Measurements from ENCODE around the gene DMRT1.
A peak's percentile ranks its signal among the peaks of the same experiment; 100 is the strongest.
"Not testable (repeated sequence)": the region's sequence is repeated elsewhere in the genome, so short reads cannot be mapped to it uniquely, and the experiment has no call there.

Gene DMRT1

GRCh38 chr9:859251-859650 lies 17.8 kb downstream of the DMRT1 start:
- DNase-seq (ENCODE audit: low read depth, low spot score), result no peak

GRCh38 chr9:860706-861105 lies 19.2 kb downstream of the DMRT1 start:
- DNase-seq (ENCODE audit: low read depth, low spot score), result no peak

DNA sequence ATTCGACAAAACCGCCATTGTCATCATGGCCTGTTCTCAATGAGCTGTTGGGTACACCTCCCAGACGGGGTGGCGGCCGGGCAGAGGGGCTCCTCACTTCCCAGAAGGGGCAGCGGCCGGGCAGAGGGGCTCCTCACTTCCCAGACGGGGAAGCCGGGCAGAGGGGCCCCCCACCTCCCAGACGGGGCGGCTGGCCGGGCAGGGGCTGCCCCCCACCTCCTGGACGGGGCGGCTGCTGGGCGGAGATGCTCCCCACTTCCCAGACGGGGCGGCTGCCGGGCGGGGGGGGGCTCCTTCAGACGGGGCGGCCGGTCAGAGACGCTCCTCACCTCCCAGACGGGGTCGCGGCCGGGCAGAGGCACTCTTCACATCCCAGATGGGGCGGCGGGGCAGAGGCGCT lies 20.0 kb downstream of the DMRT1 start:
- DNase-seq (ENCODE audit: low read depth, low spot score), result not testable (repeated sequence)

DNA sequence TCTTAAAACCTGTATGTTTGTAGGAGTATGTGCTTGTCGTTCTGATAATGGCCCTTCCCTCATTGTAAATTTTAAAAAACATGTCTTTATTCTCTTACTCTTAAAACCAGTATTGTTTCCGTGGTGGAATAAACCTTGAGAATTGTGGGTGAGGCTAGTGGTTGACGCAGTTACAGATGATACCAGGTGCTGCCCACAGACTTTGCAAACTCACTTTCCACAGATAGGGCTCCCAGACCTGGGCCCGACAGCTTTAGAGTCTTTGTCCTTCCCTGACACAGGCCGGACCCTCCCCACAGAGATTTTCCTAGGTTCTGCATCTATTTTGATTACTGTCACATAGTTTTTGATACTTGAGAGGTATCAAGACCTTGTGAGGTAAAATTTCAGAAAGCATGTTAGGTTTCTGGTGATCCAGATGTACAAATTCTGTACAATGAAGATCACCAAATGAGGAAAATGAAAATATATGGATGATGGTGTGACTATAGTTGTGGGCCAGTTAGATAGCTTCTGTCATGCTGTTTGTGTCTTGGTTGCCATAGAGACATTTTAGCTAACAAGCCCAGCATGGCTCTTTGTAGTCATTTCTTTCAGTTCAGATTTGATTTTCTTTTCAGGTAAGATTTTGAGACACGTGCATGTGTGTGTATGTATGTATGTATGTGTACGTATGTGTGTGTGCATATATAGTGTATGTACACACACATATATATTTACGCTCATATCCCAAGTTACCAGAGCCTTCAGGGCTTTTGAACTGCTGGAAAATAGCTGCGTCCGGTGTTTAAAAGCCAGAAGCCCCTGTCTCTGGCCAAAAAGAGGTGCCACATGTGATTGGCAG lies 33.8 kb downstream of the DMRT1 start:
- DNase-seq (ENCODE audit: low read depth, low spot score), result no peak

- no peak for DNase-seq (ENCODE audit: low read depth, low spot score)
Observed at GRCh38 chr9:876425-876824, 34.9 kb downstream of the DMRT1 start.

GRCh38 chr9:878239-878638 lies 36.7 kb downstream of the DMRT1 start:
- no peak for DNase-seq (ENCODE audit: low read depth, low spot score)

- no peak for DNase-seq (ENCODE audit: low read depth, low spot score)
Observed at GRCh38 chr9:880725-881124, 39.2 kb downstream of the DMRT1 start.

GRCh38 chr9:882416-882924 lies 41.0 kb downstream of the DMRT1 start:
- DNase-seq (ENCODE audit: low read depth, low spot score), result peak; percentile 78

- DNase-seq (ENCODE audit: low read depth, low spot score), result no peak
Observed at GRCh38 chr9:883011-883410, 41.5 kb downstream of the DMRT1 start.

DNA sequence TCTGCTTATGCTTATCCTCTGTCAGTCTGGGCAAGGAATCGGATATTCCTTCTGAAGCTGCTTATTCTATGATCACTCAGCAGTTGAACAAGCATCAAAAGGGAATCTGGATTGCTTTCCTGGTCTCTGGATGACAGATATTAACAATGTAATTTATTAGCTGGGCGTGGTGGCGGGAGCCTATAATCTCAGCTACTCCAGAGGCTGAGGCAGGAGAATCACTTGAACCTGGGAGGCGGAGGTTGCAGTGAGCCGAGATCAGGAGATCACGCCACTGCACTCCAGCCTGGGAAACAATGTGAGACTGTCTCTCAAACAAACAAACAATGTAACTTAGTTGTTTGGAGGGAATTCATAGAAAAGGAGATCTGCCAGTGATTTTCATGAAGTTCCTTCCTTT lies 45.4 kb downstream of the DMRT1 start:
- no peak for DNase-seq (ENCODE audit: low read depth, low spot score)

- DNase-seq (ENCODE audit: low read depth, low spot score), result no peak
Observed at GRCh38 chr9:892123-892522, 50.6 kb downstream of the DMRT1 start.

DNA sequence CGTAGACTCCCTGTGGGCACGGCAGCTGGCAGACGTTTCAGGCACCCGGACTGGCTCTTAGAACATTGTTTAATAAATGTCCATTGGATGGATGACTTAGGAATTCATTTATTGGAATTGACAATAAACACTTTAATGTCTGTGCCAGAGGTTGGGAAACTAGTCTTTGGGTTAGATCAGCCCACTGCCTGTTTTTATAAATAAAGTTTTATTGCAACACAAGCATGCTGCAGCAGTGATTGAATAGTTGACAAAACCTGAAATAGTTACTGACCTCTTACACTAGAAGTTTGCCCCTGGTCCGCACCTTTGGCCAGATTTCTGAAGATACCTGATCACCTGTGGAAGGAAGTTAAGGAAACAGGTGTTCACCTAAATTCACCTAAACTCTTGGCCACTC lies 51.6 kb downstream of the DMRT1 start:
- DNase-seq (ENCODE audit: low read depth, low spot score), result no peak

DNA sequence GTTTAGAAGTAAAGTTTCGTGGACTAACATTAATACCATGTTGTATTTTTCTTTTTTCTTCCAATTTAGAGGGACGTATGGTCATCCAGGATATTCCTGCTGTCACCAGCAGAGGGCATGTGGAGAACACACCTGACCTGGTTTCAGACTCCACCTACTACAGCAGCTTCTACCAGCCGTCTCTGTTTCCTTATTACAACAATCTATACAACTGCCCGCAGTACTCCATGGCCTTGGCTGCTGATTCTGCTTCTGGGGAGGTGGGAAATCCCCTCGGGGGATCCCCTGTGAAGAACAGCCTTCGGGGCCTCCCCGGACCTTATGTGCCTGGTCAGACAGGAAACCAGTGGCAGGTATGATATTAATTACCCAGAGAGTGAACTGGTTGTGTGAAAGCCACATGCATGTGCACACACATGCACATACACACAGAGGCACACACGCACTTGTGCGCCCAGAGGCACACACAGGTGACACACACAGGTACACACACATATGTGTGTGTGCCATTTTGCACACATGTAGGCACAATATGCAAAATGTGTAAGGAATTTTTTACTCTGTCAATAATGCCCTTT lies 52.4 kb downstream of the DMRT1 start:
- DNase-seq (ENCODE audit: low read depth, low spot score), result peak; percentile 50

DNA sequence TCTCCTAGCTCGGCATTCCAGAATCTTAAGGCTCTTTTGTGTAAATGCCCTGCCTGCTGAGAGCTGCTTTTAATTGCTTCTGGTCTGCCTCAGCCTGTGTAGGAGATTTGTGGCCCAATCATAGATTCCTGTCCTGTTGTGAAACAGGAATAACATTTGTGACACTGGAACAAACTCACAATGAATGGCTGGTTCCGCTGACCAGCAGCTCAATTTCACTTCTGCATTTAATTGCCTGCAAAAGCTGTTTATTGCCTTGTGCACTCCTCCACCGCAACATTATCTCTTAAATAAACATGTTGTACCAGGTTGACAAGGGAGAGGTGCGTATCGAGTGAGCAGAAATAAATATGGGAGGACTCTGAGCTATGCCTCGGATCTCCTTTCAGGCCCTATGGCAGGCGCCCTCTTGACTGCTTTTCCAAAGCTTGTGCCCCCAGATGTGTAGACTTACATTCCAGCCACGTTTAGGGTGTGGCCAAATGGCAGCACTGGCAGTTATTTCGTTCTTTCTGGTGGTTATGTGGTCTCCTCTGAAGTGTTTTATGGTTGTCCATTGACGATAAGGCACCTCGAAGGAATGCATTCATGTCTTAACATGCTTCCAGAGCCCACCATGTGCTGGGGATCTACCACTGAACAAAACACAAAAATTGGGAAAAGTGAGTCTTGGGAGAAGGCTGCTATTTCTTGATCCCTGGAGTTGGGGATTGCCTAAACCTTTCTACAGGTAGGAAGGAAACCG lies 58.1 kb downstream of the DMRT1 start:
- peak; percentile 34 for DNase-seq (ENCODE audit: low read depth, low spot score)

- no peak for DNase-seq (ENCODE audit: low read depth, low spot score)
Observed at GRCh38 chr9:903886-904285, 62.4 kb downstream of the DMRT1 start.

DNA sequence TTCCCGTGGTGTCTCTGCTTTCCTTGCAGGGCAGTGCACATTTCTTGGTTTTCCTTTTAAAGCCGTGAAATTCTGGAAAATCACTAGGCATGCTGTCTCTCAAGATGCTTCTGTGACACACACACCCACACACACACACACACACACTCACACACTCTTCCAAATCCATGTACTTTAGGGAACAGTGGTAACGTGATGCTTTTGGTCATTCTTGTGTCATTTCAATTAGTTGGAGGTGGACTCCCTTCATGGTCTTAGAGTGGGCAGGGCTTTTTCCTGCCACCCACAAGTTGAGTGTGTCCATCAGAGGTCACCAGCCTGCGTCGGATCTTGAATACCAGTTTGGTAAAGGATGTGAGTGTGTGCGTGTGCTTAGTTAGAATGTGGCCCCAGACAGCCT lies 64.4 kb downstream of the DMRT1 start:
- DNase-seq (ENCODE audit: low read depth, low spot score), result no peak

GRCh38 chr9:908536-909205 lies 67.2 kb downstream of the DMRT1 start:
- no peak for DNase-seq (ENCODE audit: low read depth, low spot score)

GRCh38 chr9:911005-911404 lies 69.5 kb downstream of the DMRT1 start:
- no peak for DNase-seq (ENCODE audit: low read depth, low spot score)

DNA sequence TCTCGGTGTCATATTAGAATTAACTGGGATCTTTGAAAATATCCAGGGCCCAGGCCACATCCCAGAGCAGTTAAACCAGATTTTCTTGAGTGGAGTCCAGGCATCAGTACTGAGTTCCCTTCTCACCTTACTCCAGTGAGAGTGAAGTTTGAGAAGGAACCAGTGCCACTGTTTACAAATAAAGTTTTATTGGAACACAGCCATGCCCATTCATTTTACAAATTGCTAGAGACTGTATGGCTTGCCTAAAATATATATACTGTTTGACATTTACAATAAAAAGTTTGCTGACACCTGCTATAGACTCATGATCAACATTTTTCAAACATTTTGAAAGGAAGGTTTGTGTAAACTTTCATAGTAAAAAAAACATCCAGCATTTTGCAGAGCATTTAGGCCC lies 71.3 kb downstream of the DMRT1 start:
- DNase-seq (ENCODE audit: low read depth, low spot score), result no peak

- DNase-seq (ENCODE audit: low read depth, low spot score), result not testable (repeated sequence)
Observed at GRCh38 chr9:913526-913925, 72.0 kb downstream of the DMRT1 start.

DNA sequence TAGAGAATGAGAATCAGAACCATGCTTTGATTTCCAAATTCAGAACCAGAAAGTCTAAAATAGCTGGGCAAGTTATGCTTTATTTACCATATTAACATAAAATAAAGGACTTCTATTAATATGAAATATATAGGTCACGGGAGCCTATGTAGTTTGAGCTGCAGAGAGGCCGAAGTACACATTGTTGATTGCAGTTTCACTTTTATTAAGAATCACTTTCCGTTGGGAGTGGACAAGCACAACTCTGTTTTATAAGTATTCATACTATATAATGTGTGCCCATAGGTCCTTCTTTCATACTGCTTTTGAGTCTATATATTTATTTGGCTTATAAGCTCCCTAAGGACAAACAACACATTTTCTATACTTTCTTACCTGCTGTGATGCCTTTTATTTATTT lies 76.2 kb downstream of the DMRT1 start:
- DNase-seq (ENCODE audit: low read depth, low spot score), result no peak

- no peak for DNase-seq (ENCODE audit: low read depth, low spot score)
Observed at GRCh38 chr9:920927-921326, 79.4 kb downstream of the DMRT1 start.
